ENCODE data around the gene KRT5. TPM values are rescaled to one million over a fixed set of nuclear protein-coding genes. Genes with fewer than 3 reads are reported as not detected.

Gene KRT5
- total RNA-seq, 1 donor from 2014 or later: 13.0 TPM

DNA sequence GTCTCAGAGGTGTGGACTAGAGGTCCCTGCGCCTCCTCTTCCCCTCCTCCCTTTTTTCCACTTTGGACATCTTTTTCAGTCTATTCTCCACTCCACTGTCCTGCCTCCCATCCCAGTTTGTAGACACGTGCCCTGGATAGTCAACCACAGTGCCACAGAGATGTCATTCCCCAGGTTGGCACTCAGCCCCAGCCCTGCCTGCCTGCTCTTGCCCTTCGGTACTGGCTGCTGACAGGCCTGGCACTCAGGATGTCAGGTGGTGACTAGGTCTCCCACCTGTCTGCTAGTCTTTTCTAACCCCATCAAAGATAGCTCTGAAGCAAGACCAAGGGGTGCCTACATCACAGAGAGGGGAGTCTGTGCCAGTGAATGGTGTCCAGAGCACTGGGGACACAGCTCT, 16.9 kb upstream of the KRT5 start:
- peaks cover 10% of the 10 kb centered on the region for H3K4me1 Mint-ChIP-seq (ENCODE audit: unreplicated experiment)
- no peaks in the 10 kb centered on the region for H3K9me3 Mint-ChIP-seq
- H3K27me3 Mint-ChIP-seq: peaks cover 6% of the 10 kb centered on the region
- no peak overlapping the region for H3K27ac Mint-ChIP-seq
- H3K4me3 Mint-ChIP-seq: no peak overlapping the region
- TF ChIP-seq, protein P1, sequence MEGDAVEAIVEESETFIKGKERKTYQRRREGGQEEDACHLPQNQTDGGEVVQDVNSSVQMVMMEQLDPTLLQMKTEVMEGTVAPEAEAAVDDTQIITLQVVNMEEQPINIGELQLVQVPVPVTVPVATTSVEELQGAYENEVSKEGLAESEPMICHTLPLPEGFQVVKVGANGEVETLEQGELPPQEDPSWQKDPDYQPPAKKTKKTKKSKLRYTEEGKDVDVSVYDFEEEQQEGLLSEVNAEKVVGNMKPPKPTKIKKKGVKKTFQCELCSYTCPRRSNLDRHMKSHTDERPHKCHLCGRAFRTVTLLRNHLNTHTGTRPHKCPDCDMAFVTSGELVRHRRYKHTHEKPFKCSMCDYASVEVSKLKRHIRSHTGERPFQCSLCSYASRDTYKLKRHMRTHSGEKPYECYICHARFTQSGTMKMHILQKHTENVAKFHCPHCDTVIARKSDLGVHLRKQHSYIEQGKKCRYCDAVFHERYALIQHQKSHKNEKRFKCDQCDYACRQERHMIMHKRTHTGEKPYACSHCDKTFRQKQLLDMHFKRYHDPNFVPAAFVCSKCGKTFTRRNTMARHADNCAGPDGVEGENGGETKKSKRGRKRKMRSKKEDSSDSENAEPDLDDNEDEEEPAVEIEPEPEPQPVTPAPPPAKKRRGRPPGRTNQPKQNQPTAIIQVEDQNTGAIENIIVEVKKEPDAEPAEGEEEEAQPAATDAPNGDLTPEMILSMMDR (conservative IDR thresholded peaks at IDR 0.05): no peak
- no peaks in the 10 kb centered on the region for H3K36me3 Mint-ChIP-seq
- DNase-seq (ENCODE audit: extremely low spot score, unreplicated experiment): no peak

DNA sequence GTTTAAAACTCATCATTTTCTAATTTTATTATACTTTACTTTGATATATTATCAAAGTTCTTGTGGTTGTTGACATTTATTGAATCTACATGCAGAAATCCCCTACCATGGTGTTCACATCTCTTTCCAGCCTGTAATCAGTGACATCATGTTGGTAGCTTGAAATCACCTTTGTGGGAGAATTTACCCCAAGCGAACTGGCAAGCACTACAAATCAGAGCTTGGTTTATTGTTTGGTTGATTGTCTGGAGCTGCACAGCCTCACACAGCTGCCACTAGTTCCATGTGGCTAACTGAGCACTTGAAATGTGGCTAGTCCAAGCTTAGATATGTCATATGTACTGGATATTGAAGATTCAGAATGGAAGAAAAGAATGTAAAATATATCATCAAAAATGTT, 15.4 kb upstream of the KRT5 start:
- Mint-ChIP-seq H3K27me3 (peaks cover 6% of the 10 kb centered on the region), H3K4me3 (no peak overlapping the region), H3K4me1 (ENCODE audit: unreplicated experiment) (peaks cover 10% of the 10 kb centered on the region), H3K9me3 (no peaks in the 10 kb centered on the region), H3K36me3 (no peaks in the 10 kb centered on the region), H3K27ac (no peak overlapping the region)
- TF ChIP-seq, protein P1 (conservative IDR thresholded peaks at IDR 0.05): no peak
- DNase-seq (ENCODE audit: extremely low spot score, unreplicated experiment): no peak

DNA sequence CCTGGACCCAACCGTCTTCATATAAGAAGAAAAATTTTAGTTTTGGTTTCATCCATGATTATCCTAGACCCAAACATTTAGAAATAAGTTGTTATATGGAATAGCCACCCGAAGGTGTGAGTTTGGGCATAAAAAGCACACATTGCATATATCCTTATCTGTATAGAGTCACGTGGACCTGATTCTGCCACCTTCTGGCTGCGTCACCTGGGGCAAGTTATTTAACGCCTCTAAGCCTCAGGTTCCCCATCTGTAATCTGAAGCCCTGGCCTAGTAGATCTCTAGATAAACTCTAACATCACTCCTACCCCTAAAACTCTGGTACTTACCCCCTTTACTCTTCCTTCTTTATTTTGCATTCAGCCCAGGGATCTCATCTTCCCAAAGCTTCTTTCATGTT, 14.3 kb upstream of the KRT5 start:
- TF ChIP-seq, protein P1 (conservative IDR thresholded peaks at IDR 0.05): no peak
- H3K9me3 Mint-ChIP-seq: no peaks in the 10 kb centered on the region
- no peak overlapping the region for H3K4me3 Mint-ChIP-seq
- peaks cover 10% of the 10 kb centered on the region for H3K4me1 Mint-ChIP-seq (ENCODE audit: unreplicated experiment)
- H3K36me3 Mint-ChIP-seq: no peaks in the 10 kb centered on the region
- peaks cover 6% of the 10 kb centered on the region for H3K27me3 Mint-ChIP-seq
- DNase-seq (ENCODE audit: extremely low spot score, unreplicated experiment): no peak
- no peak overlapping the region for H3K27ac Mint-ChIP-seq

DNA sequence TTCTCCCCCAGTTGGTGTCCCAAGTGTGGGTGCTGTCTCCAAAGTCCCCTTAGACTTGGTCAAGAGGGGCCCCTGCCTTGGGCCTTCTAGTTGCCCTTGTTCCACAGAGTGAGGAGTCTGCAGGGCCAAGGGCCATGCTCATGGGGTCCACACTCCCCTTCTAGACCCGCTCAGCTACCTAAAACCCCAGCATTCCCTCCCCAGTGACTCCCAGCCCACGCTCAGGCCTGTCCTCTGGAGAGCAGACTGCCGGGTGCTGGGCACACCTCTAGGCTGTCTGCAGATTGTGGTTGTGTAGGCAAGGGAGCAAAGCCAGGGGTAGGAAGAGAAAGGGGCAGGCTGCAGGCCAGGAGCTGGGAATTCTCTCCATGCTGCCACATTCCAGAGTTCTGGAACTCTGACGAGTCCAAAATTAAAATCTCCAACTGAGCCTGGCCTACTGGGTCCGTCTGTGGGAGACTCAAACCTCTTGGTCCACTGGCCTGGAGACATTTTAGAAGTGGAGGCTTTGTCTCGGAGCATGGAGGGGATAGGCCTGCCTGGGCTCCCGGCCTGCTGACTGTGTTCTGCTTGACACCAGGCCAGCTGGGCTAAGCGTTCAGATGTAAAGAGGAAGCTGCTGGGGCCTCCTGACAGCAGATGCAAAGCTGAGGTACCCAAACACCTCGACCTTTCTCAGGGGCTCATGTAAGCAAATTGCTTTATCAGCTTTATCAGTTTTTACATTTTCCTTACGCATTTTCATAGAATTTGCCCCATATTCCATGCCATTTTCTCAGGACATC, 13.7 kb upstream of the KRT5 start:
- Mint-ChIP-seq H3K27me3 (no peaks in the 10 kb centered on the region), H3K36me3 (no peaks in the 10 kb centered on the region), H3K27ac (no peak overlapping the region), H3K4me1 (ENCODE audit: unreplicated experiment) (peaks cover 4% of the 10 kb centered on the region), H3K9me3 (no peaks in the 10 kb centered on the region), H3K4me3 (no peak overlapping the region)
- DNase-seq (ENCODE audit: extremely low spot score, unreplicated experiment): no peak
- TF ChIP-seq, protein P1 (conservative IDR thresholded peaks at IDR 0.05): no peak

DNA sequence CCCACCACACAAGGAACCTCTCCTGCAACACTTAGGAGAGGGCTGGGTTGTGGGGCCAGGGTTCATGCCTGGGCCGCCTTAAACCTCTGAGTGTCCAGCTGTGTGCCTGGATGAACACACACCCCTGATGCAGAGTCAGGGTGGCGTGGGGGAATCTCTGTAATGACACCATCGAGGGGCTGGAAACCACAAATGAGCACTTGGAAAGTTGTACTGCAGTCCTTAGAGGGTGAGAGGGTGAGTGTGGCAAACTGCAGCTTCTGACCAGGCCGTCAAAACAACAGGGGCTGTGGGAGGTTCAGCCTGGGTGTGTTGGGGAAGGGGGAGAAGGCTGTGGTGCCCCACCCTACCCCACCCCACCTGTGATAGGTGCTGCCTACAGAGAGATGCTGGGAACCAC, 12.4 kb upstream of the KRT5 start:
- H3K27ac Mint-ChIP-seq: no peak overlapping the region
- no peak overlapping the region for H3K4me3 Mint-ChIP-seq
- H3K9me3 Mint-ChIP-seq: no peaks in the 10 kb centered on the region
- H3K4me1 Mint-ChIP-seq (ENCODE audit: unreplicated experiment): no peaks in the 10 kb centered on the region
- DNase-seq (ENCODE audit: extremely low spot score, unreplicated experiment): no peak
- TF ChIP-seq, protein P1 (conservative IDR thresholded peaks at IDR 0.05): no peak
- H3K27me3 Mint-ChIP-seq: no peaks in the 10 kb centered on the region
- H3K36me3 Mint-ChIP-seq: no peaks in the 10 kb centered on the region

Data from type B pancreatic cell (in vitro differentiated cells).